Subcutaneous abdominal adipose tissue (tissue), 5 donors: ENCODE measurements around the gene ATXN7L1.
A peak's percentile ranks its signal among the peaks of the same experiment; 100 is the strongest.
"Not testable (repeated sequence)": the region's sequence is repeated elsewhere in the genome, so short reads cannot be mapped to it uniquely, and the experiment has no call there.

Source experiments
- H3K27ac ChIP-seq: one replicate; pipeline ENCODE4 v1.7.0; 2013; ENCODE audit warnings: low read depth, mild to moderate bottlenecking, inconsistent platforms, low read length, moderate library complexity
- H3K27me3 ChIP-seq, 5 donors: one replicate each; pipeline ENCODE4 v1.7.0; 2013; ENCODE audit warnings: low read length in 5 of 5, inconsistent platforms in 1 of 5; ENCODE audit not compliant: control insufficient read depth in 5 of 5, insufficient read depth in 4 of 5
- H3K36me3 ChIP-seq, 5 donors: one replicate each; pipeline ENCODE4 v1.7.0; 2013; ENCODE audit warnings: low read length in 5 of 5; ENCODE audit not compliant: control insufficient read depth in 5 of 5, insufficient read depth in 5 of 5
- H3K4me1 ChIP-seq, 5 donors: one replicate each; pipeline ENCODE4 v1.7.0; 2013; ENCODE audit warnings: low read length in 5 of 5, mild to moderate bottlenecking in 3 of 5, moderate library complexity in 1 of 5; ENCODE audit not compliant: control insufficient read depth in 5 of 5, insufficient read depth in 5 of 5
- H3K4me3 ChIP-seq, 5 donors: one replicate each; pipeline ENCODE4 v1.7.0; 2013; ENCODE audit warnings: low read length in 5 of 5, low read depth in 1 of 5
- H3K9ac ChIP-seq, 5 donors: one replicate each; pipeline ENCODE4 v1.7.0; 2013; ENCODE audit warnings: low read length in 5 of 5, mild to moderate bottlenecking in 4 of 5, moderate library complexity in 3 of 5
- H3K9me3 ChIP-seq, 5 donors: one replicate each; pipeline ENCODE4 v1.7.0; 2013; ENCODE audit warnings: low read length in 5 of 5; ENCODE audit not compliant: control insufficient read depth in 5 of 5
- donor health status: healthy.
- donor health status: healthy.
- donor health status: healthy.
- donor health status: healthy.
- donor health status: healthy.

The ATXN7L1 gene

GRCh38 chr7:105713488-105714465, 162.6 kb downstream of the ATXN7L1 start:
- no peaks in the 10 kb centered on the region for H3K27me3 ChIP-seq
- H3K9me3 ChIP-seq: peaks cover 0 to 10% (median 5%) of the 10 kb centered on the region in 5 donors
- H3K9ac ChIP-seq: no peak overlapping the region
- no peaks in the 10 kb centered on the region for H3K36me3 ChIP-seq
- peaks cover 0 to 12% (median 6%) of the 10 kb centered on the region in 5 donors for H3K4me1 ChIP-seq
- H3K4me3 ChIP-seq: no peak overlapping the region
- no peak overlapping the region for H3K27ac ChIP-seq

- Histone ChIP-seq H3K9me3 (peaks cover 0 to 10% (median 5%) of the 10 kb centered on the region in 5 donors), H3K27ac (no peak overlapping the region), H3K9ac (no peak overlapping the region), H3K36me3 (peaks cover 0 to 1% (median 0%) of the 10 kb centered on the region in 5 donors), H3K4me3 (no peak overlapping the region), H3K4me1 (peaks cover 0 to 10% (median 3%) of the 10 kb centered on the region in 5 donors), H3K27me3 (no peaks in the 10 kb centered on the region)
Measured at GRCh38 chr7:105712877-105713276, 163.5 kb downstream of the ATXN7L1 start.

DNA sequence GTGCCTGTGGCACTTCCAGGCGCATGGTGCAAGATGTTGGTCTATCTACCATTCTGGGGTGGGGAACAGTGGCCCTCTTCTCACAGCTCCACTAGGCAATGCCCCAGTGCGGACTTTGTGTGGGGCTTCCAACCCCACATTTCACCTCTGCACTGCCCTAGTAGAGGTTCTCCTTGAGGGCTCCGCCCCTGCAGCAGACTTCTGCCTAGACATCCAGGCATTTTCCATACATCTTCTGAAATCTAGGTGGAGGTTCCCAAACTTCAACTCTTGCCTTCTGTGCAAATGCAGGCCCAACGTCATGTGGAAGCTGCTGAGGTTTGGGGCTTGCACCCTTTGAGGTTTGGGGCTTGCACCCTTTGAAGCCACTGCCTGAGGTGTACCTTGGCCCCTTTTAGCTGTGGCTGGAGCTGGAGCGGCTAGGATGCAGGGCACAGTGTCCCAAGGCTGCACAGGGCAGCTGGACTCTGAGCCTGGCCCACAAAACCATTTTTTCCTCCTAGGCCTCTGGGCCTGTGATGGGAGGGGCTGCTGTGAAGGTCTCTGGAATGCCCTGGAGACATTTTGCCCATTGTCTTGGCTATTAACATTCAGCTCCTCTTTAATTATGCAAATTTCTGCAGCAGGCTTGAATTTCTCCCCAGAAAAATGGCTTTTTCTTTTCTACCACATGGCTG, 164.5 kb downstream of the ATXN7L1 start:
- H3K27me3 ChIP-seq: no peaks in the 10 kb centered on the region
- H3K27ac ChIP-seq: no peak overlapping the region
- H3K9me3 ChIP-seq: peaks cover 0 to 10% (median 5%) of the 10 kb centered on the region in 5 donors
- peak overlapping the region in 2 of 5 donors; percentile 6 to 24 for H3K4me3 ChIP-seq
- peaks cover 0 to 3% (median 0%) of the 10 kb centered on the region in 5 donors for H3K36me3 ChIP-seq
- no peak overlapping the region for H3K9ac ChIP-seq
- H3K4me1 ChIP-seq: peaks cover 0 to 15% (median 5%) of the 10 kb centered on the region in 5 donors

GRCh38 chr7:105710720-105711119, 165.7 kb downstream of the ATXN7L1 start:
- not testable (repeated sequence) for H3K36me3 ChIP-seq, H3K4me3 ChIP-seq, H3K27me3 ChIP-seq, H3K27ac ChIP-seq, H3K9ac ChIP-seq, H3K9me3 ChIP-seq
- peaks cover 0 to 15% (median 5%) of the 10 kb centered on the region in 5 donors for H3K4me1 ChIP-seq

DNA sequence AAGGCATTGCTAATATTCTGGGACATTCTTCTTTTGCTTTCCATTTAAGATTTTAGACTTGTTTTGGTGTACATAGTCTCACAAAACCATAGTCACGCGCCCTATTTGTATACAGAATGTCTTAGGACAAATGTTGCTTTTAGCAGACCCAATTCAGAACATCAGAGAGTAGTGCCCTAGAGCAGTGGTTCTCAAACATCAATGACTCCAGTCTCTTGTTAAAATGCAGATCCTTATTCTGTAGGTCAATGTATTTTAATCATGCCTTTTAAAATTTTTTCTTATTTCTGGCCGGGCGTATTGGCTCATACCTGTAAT, 167.7 kb downstream of the ATXN7L1 start:
- Histone ChIP-seq H3K27ac (no peak overlapping the region), H3K9ac (no peak overlapping the region), H3K4me1 (peaks cover 0 to 14% (median 5%) of the 10 kb centered on the region in 5 donors)

GRCh38 chr7:105707967-105708762, 168.2 kb downstream of the ATXN7L1 start:
- peaks cover 0 to 3% (median 0%) of the 10 kb centered on the region in 5 donors for H3K36me3 ChIP-seq
- no peaks in the 10 kb centered on the region for H3K27me3 ChIP-seq
- H3K4me1 ChIP-seq: peaks cover 0 to 9% (median 2%) of the 10 kb centered on the region in 5 donors
- no peak overlapping the region for H3K4me3 ChIP-seq
- no peak overlapping the region for H3K9ac ChIP-seq
- no peak overlapping the region for H3K27ac ChIP-seq
- peaks cover 0 to 10% (median 5%) of the 10 kb centered on the region in 5 donors for H3K9me3 ChIP-seq

More for the DNA sequence above, 167.7 kb downstream of the ATXN7L1 start:
- H3K4me3 ChIP-seq: no peak overlapping the region
- H3K27me3 ChIP-seq: no peaks in the 10 kb centered on the region
- H3K36me3 ChIP-seq: peaks cover 0 to 3% (median 0%) of the 10 kb centered on the region in 5 donors
- peaks cover 0 to 10% (median 5%) of the 10 kb centered on the region in 5 donors for H3K9me3 ChIP-seq

- no peak overlapping the region for H3K4me3 ChIP-seq
- H3K4me1 ChIP-seq: peaks cover 0 to 5% (median under 1%) of the 10 kb centered on the region in 5 donors
- no peaks in the 10 kb centered on the region for H3K27me3 ChIP-seq
- no peak overlapping the region for H3K9ac ChIP-seq
- no peak overlapping the region for H3K27ac ChIP-seq
- peaks cover 0 to 3% (median 0%) of the 10 kb centered on the region in 5 donors for H3K36me3 ChIP-seq
- peaks cover 0 to 10% (median 5%) of the 10 kb centered on the region in 5 donors for H3K9me3 ChIP-seq
Measured at GRCh38 chr7:105707381-105707780, 169.0 kb downstream of the ATXN7L1 start.

DNA sequence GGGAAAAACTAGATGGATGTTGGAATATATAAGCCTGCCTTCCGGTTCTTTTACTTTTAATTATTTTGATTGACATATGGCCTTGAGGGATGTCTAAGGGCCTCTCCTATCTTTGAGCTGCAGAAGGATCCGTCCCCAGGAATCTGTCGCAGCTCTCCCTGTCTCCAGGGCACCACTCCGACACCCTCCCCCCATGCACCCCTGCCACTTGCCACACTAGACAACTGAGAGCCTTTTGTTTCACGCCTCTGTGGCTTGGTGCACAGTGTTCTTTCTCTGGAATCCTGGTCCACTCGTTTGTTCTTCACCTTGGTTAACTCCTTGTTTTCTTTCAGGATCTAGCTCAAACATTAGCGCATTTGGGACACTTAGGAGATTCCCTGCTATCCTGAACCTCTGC, 171.0 kb downstream of the ATXN7L1 start:
- Histone ChIP-seq H3K4me1 (peaks cover 0 to 5% (median 0%) of the 10 kb centered on the region in 5 donors), H3K27me3 (no peaks in the 10 kb centered on the region), H3K9me3 (no peaks in the 10 kb centered on the region), H3K27ac (no peak overlapping the region), H3K4me3 (no peak overlapping the region), H3K36me3 (peaks cover 0 to 3% (median 0%) of the 10 kb centered on the region in 5 donors), H3K9ac (no peak overlapping the region)

DNA sequence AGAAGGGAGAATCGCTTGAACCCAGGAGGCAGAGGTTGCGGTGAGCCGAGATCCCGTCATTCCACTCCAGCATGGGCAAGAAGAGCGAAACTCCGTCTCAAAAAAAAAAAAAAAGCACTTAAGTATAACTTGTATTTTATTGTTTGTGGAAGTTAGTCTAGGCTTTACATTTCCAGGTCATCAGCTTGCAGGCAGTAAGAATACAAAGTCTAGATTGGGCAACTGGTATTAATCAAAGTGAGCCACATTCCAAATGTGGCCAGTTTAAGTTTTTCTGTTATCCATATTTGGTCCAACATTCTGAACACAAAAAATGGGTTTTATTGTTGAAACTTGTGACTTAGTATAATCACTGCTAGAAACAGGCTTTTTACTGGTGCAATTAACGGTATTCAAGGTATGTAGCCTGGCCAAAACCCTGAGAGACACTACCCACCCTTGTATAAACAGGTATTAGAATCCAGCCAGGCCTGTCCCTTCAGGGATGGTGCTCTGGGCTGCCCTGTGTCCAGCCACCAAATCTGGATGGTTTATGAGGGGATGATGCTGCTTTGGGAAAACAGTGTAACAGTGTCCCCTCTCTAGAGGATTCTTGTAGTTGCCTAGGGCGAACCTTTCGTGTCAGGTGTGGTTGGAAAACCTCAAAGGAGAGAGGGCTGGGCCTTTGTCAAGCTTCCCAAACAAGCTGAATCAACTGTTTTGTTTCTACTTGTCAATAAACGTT, 173.0 kb downstream of the ATXN7L1 start:
- no peak overlapping the region for H3K27ac ChIP-seq
- no peak overlapping the region for H3K9ac ChIP-seq
- no peaks in the 10 kb centered on the region for H3K27me3 ChIP-seq

More for the DNA sequence above, 173.0 kb downstream of the ATXN7L1 start:
- H3K9me3 ChIP-seq: no peaks in the 10 kb centered on the region
- no peak overlapping the region for H3K4me3 ChIP-seq
- peaks cover 0 to 5% (median 0%) of the 10 kb centered on the region in 5 donors for H3K4me1 ChIP-seq
- peaks cover 0 to 3% (median 0%) of the 10 kb centered on the region in 5 donors for H3K36me3 ChIP-seq
